HCT116 (cell line): ENCODE measurements around the gene KSR1. TPM values are rescaled to one million over a fixed set of nuclear protein-coding genes. Genes with fewer than 3 reads are reported as not detected.

Experiments used
- ATAC-seq: fragments of 200-7000 bp; cut with Tn5 transposase; 2 replicates; pipeline ENCODE4 v1.9.1; 2020; ENCODE audit warnings: mild to moderate bottlenecking, moderate library complexity
- BruUV-seq: library from RNA; stranded (reverse); fragments of 400-500 nt; replicated peaks from 2 replicates; lab custom pipeline; 2021; lab: Mats Ljungman, UMichigan
- CTCF ChIA-PET: fragments of 300-600 bp; sonication (Branson Sonifier 250); formaldehyde crosslinking; loops from one replicate; lab custom pipeline; 2021; ENCODE audit warnings: antibody characterized with exemption; lab: Charles Lee
- POLR2A ChIA-PET: fragments of 300-600, 350-600 bp; sonication (Branson Sonifier 250); formaldehyde crosslinking; loops from one replicate; lab custom pipeline; 2021; ENCODE audit warnings: antibody characterized with exemption; lab: Charles Lee
- RAD21 ChIA-PET, 2 experiments: fragments of 300-600 bp; sonication (Branson Sonifier 250); formaldehyde crosslinking; loops; one replicate each; lab custom pipeline; 2023; ENCODE audit warnings: low total read pairs in 2 of 2; ENCODE audit not compliant: uncharacterized antibody in 2 of 2, unreplicated experiment in 2 of 2, low non-redundant PET in 1 of 2; lab: Charles Lee
- DNase-seq: peaks from one replicate; pipeline ENCODE4 v3.0.0-alpha.2; 2010; ENCODE audit warnings: low read depth, low spot score
- H2AFZ ChIP-seq: fragments of 200-600 bp; shearing (Covaris generic), sonication (generic); 2 replicates; pipeline ENCODE4 v1.6.1; 2017; ENCODE audit warnings: low read depth, mixed run types, mixed read lengths, antibody characterized with exemption, low read length; ENCODE audit not compliant: poor library complexity, severe bottlenecking
- H3K27ac ChIP-seq: 2 replicates; pipeline ENCODE4 v1.5.1; 2012; ENCODE audit warnings: low read depth, low read length
- H3K27me3 ChIP-seq: fragments of 200-600 bp; sonication (generic); 2 replicates; pipeline ENCODE4 v1.6.1; 2016; ENCODE audit warnings: mixed run types, low read length, mixed read lengths; ENCODE audit not compliant: insufficient read depth
- H3K36me3 ChIP-seq, 2 experiments: fragments of 200-500 bp in 1 of 2; fragments of 200-600 bp in 1 of 2; sonication (Bioruptor generic) in 1 of 2; sonication (generic) in 1 of 2; 2 replicates each; pipeline versions ENCODE4 v1.5.1 to v1.6.1; 2014 to 2016; ENCODE audit warnings: low read length in 2 of 2, inconsistent platforms in 1 of 2, mixed read lengths in 1 of 2, mixed run types in 1 of 2; ENCODE audit not compliant: insufficient read depth in 2 of 2, control insufficient read depth in 1 of 2
- H3K4me1 ChIP-seq, 2 experiments: fragments of 200-600 bp in 1 of 2; sonication (generic) in 1 of 2; 2 replicates each; pipeline versions ENCODE4 v1.5.1 to v1.6.1; 2012 to 2017; ENCODE audit warnings: low read length in 2 of 2, inconsistent platforms in 1 of 2, mild to moderate bottlenecking in 1 of 2, mixed read lengths in 1 of 2, mixed run types in 1 of 2, moderate library complexity in 1 of 2; ENCODE audit not compliant: insufficient read depth in 2 of 2, control insufficient read depth in 1 of 2
- H3K4me2 ChIP-seq: fragments of 200-600 bp; sonication (generic); 2 replicates; pipeline ENCODE4 v1.6.1; 2017; ENCODE audit warnings: mixed run types, low read length, mixed read lengths
- H3K4me3 ChIP-seq, 2 experiments: fragments of 200-600 bp in 1 of 2; sonication (generic) in 1 of 2; replicated peaks in 1 of 2; 2 replicates each; pipeline ENCODE4 v1.5.1; 2011 to 2016; ENCODE audit warnings: low read length in 2 of 2, control low read depth in 1 of 2, low read depth in 1 of 2, mild to moderate bottlenecking in 1 of 2, mixed read lengths in 1 of 2, mixed run types in 1 of 2
- H3K79me2 ChIP-seq: fragments of 200-600 bp; sonication (generic); 2 replicates; pipeline ENCODE4 v1.6.1; 2017; ENCODE audit warnings: mild to moderate bottlenecking, mixed run types, low read length, moderate library complexity, mixed read lengths; ENCODE audit not compliant: insufficient read depth
- H3K9ac ChIP-seq: fragments of 200-600 bp; sonication (generic); 2 replicates; pipeline ENCODE4 v1.6.1; 2016; ENCODE audit warnings: low read length, mixed read lengths
- H3K9me2 ChIP-seq: fragments of 200-600 bp; sonication (generic), shearing (Covaris generic); 2 replicates; pipeline ENCODE4 v1.6.1; 2017; ENCODE audit warnings: mixed run types, mild to moderate bottlenecking, moderate library complexity; ENCODE audit not compliant: insufficient read depth
- H3K9me3 ChIP-seq, 2 experiments: fragments of 200-500 bp in 1 of 2; fragments of 200-600 bp in 1 of 2; sonication (Bioruptor generic) in 1 of 2; sonication (generic) in 1 of 2; 2 replicates each; pipeline ENCODE4 v1.6.1; 2014 to 2017; ENCODE audit warnings: low read length in 2 of 2, mixed read lengths in 2 of 2, inconsistent platforms in 1 of 2, low read depth in 1 of 2, mild to moderate bottlenecking in 1 of 2, mixed run types in 1 of 2, moderate library complexity in 1 of 2; ENCODE audit not compliant: control insufficient read depth in 1 of 2, insufficient read depth in 1 of 2
- H4K20me1 ChIP-seq: fragments of 200-600 bp; sonication (generic), shearing (Covaris generic); 2 replicates; pipeline ENCODE4 v1.6.1; 2017; ENCODE audit warnings: mixed run types, mild to moderate bottlenecking, moderate library complexity; ENCODE audit not compliant: insufficient read depth
- CBX3 ChIP-seq: IDR thresholded peaks from 2 replicates; pipeline ENCODE4 v1.6.1; 2012; ENCODE audit warnings: low read depth
- CEBPB ChIP-seq: IDR thresholded peaks from 2 replicates; pipeline ENCODE4 v1.6.1; 2012; ENCODE audit warnings: low read depth
- EGR1 ChIP-seq: IDR thresholded peaks from 2 replicates; pipeline ENCODE4 v1.6.1; 2012; ENCODE audit warnings: low read depth
- EZH2 ChIP-seq: fragments of 200-600 bp; sonication (generic); IDR thresholded peaks from 2 replicates; pipeline ENCODE4 v1.6.1; 2017; ENCODE audit warnings: antibody characterized with exemption, mixed run types
- EZH2phosphoT487 ChIP-seq: fragments of 200-600 bp; IDR thresholded peaks from 2 replicates; pipeline ENCODE4 v1.6.1; 2018; ENCODE audit warnings: antibody characterized with exemption, borderline replicate concordance
- POLR2A ChIP-seq: IDR thresholded peaks from 2 replicates; pipeline ENCODE4 v1.7.0; 2011; ENCODE audit warnings: borderline replicate concordance; ENCODE audit not compliant: insufficient read depth, insufficient read length; ENCODE audit errors: extremely low read depth
- POLR2AphosphoS5 ChIP-seq: IDR thresholded peaks from 2 replicates; pipeline ENCODE4 v1.6.1; 2011; ENCODE audit warnings: mild to moderate bottlenecking, low read depth, low read length, moderate library complexity
- REST ChIP-seq: IDR thresholded peaks from 2 replicates; pipeline ENCODE4 v1.6.1; 2012; ENCODE audit warnings: low read depth
- SIN3A ChIP-seq: IDR thresholded peaks from 2 replicates; pipeline ENCODE4 v1.6.1; 2012; ENCODE audit warnings: low read depth
- SP1 ChIP-seq: IDR thresholded peaks from 2 replicates; pipeline ENCODE4 v1.6.1; 2012; ENCODE audit warnings: low read depth
- SRF ChIP-seq: IDR thresholded peaks from 2 replicates; pipeline ENCODE4 v1.6.1; 2012; ENCODE audit warnings: low read depth
- TCF7L2 ChIP-seq: IDR thresholded peaks from 2 replicates; pipeline ENCODE4 v1.7.0; 2011; ENCODE audit warnings: borderline replicate concordance, inconsistent platforms; ENCODE audit not compliant: insufficient read depth, insufficient read length; ENCODE audit errors: extremely low read depth
- YY1 ChIP-seq: IDR thresholded peaks from 2 replicates; pipeline ENCODE4 v1.6.1; 2011; ENCODE audit warnings: low read length, low read depth, moderate library complexity, mild to moderate bottlenecking; ENCODE audit not compliant: insufficient replicate concordance; ENCODE audit errors: extremely low read depth
- ZBTB33 ChIP-seq: IDR thresholded peaks from 2 replicates; pipeline ENCODE4 v1.6.1; 2011; ENCODE audit warnings: mild to moderate bottlenecking, low read length, moderate library complexity; ENCODE audit not compliant: insufficient replicate concordance; ENCODE audit errors: extremely low read depth
- ZFX ChIP-seq: fragments of 450-650 bp; IDR thresholded peaks from 2 replicates; pipeline ENCODE4 v1.6.1; 2017
- intact Hi-C: fragments of 100-400 bp; cut with micrococcal nuclease; formaldehyde crosslinking; loops from 2 replicates; pipeline ENCODE4 v1.10.0; 2022
- total RNA-seq: library from RNA; stranded (reverse); gene quantifications from one replicate; pipeline ENCODE4 v1.2.1, GENCODE V29; 2021; ENCODE audit not compliant: unreplicated experiment

KSR1 gene
- total RNA-seq, 1 experiment from 2014 or later = 16.5 TPM

GRCh38 chr17:27480699-27481098 lies 24.5 kb downstream of the KSR1 start:
- intact Hi-C loops = no loop called here
- CTCF ChIA-PET = no interaction called here
- ATAC-seq = no peak

DNA sequence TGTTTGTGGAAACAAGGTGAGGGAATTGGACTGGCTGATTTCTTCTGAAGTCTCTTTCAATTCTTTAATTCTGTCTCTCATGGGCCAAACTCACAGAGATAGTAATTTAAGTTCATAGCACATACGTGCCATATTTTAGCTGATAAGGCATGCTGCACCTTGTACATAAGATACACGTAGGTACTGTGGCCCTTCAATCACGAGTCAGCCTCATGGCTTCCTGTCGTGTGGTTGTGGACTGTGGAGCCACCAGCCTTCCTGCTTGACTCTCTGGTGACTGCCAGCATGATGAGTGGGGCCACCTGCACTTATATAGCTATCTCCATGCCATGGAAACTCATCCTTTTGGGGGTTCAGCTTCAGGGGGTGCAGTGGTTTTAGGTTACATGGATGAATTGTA lies 25.1 kb downstream of the KSR1 start:
- H4K20me1 ChIP-seq = no peaks in the 10 kb centered on the region
- no peak overlapping the region for H3K27ac ChIP-seq
- H3K36me3 ChIP-seq = no peaks in the 10 kb centered on the region
- no peaks in the 10 kb centered on the region for H3K9me3 ChIP-seq
- POLR2A ChIA-PET = no interaction called here
- no peak overlapping the region for H3K4me2 ChIP-seq
- BruUV-seq = no TSS peak
- no peaks in the 10 kb centered on the region for H3K79me2 ChIP-seq
- no peaks in the 10 kb centered on the region for H3K27me3 ChIP-seq
- peaks cover 0 to 15% of the 10 kb centered on the region in 2 experiments; a peak in 2 of 4 replicates for H3K4me1 ChIP-seq
- intact Hi-C loops = no loop called here
- ATAC-seq (no peak), DNase-seq (no peak)
- CTCF ChIA-PET = no interaction called here
- H3K4me3 ChIP-seq = no peak overlapping the region
- RAD21 ChIA-PET = no interaction called here
- H2AFZ ChIP-seq = no peak overlapping the region
- TF ChIP-seq REST (no peak), EZH2phosphoT487 (no peak), CBX3 (no peak), SP1 (no peak), EZH2 (no peak), ZFX (no peak), TCF7L2 (no peak), EGR1 (no peak), POLR2AphosphoS5 (no peak), SRF (no peak), ZBTB33 (no peak), POLR2A (no peak)
- TF ChIP-seq, all 23 proteins: peak for 0
- H3K9me2 ChIP-seq = no peaks in the 10 kb centered on the region
- H3K9ac ChIP-seq = no peak overlapping the region

More at GRCh38 chr17:27480699-27481098, 24.5 kb downstream of the KSR1 start:
- no peak overlapping the region for H2AFZ ChIP-seq
- H3K27me3 ChIP-seq = no peaks in the 10 kb centered on the region
- no peaks in the 10 kb centered on the region for H3K9me3 ChIP-seq
- H4K20me1 ChIP-seq = no peaks in the 10 kb centered on the region
- H3K79me2 ChIP-seq = no peaks in the 10 kb centered on the region
- POLR2A ChIA-PET = no interaction called here
- peaks cover 0 to 15% of the 10 kb centered on the region in 2 experiments; a peak in 2 of 4 replicates for H3K4me1 ChIP-seq
- H3K4me2 ChIP-seq = no peak overlapping the region
- H3K9me2 ChIP-seq = no peaks in the 10 kb centered on the region
- no TSS peak for BruUV-seq
- no peak for DNase-seq
- TF ChIP-seq SP1 = no peak
- TF ChIP-seq POLR2A = no peak
- TF ChIP-seq YY1 = no peak
- no peak for TF ChIP-seq ZFX
- no peak for TF ChIP-seq CEBPB
- TF ChIP-seq EGR1 = no peak
- TF ChIP-seq EZH2phosphoT487 = no peak
- TF ChIP-seq POLR2AphosphoS5 = no peak
- TF ChIP-seq SIN3A = no peak
- no peak for TF ChIP-seq SRF
- RAD21 ChIA-PET = no interaction called here
- H3K27ac ChIP-seq = no peak overlapping the region
- H3K36me3 ChIP-seq = no peaks in the 10 kb centered on the region
- H3K9ac ChIP-seq = no peak overlapping the region
- H3K4me3 ChIP-seq = no peak overlapping the region
